IPS-NIHi7 (cell line): ENCODE measurements around the gene SPECC1L.

ENCODE experiments used
- DNase-seq: peaks from one replicate; pipeline ENCODE4 v3.0.0; 2012; ENCODE audit warnings: mixed read lengths; ENCODE audit errors: extremely low spot score

SPECC1L gene

DNA sequence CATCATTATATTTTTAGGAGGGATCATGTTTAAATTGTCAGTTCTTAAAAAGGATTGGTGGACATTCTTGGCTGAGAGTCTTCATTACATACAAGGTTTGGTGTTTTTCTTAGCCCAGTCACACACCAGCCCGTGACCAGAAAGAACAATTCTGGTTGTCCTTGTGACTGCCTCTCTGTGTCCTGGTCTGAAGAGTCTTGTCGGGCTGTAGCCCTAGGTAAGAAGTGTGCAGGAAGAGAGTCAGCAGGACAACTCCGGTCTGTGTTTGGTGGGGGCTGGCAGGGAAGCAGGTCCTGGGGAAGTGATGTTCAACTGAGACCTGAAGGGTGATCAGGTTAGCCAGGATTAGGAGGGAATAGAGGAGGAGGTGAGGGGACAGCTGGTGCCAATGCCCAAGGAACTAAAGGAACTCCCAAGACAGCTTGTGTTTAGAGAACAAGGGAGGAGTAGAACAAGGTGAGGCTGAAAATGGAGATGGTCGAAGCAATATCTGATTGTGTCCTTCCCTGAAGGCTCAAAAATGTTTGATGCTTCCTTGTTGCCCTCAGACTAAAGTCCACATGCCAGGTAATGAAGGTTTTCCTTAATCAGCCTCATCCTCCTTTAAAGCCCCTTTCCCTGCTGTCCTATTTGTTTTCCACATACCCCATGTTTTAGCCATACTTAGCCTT, 91.5 kb downstream of the SPECC1L start:
- no peak for DNase-seq

DNA sequence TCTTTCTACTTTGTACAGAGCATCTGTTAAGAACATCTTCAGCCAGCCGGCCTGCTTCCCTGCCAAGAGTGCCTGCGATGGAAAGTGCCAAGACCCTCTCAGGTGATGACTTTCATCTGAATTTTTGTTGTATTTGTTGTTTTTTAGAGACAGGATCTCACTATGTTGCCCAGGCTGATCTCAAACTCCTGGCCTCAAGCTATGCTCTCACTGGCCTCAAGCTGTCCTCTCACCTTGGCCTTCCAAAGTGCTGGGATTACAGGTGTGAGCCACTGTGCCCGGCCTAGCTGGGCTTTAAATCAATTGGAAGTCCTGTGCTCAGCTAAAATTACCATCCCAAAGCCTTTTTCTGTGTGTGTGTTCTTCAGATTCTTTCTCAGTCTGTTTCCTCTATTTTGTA, 92.6 kb downstream of the SPECC1L start:
- DNase-seq, result no peak

DNA sequence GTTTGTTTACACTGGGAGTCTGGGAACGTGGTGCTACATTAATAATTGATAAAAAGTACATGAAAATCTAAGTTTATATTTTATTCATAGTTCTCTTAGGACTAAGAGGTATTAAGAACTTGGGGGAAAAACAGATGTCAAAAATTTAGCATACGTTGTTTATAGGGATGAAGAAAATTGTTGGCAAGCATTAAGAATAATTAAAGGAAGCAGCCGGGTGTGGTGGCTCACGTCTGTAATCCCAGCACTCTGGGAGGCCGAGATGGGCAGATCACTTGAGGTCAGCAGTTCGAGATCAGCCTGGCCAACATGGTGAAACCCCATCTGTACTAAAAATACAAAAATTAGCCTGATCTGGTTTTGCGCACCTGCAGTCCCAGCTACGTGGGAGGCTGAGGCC, 96.1 kb downstream of the SPECC1L start:
- no peak for DNase-seq

DNA sequence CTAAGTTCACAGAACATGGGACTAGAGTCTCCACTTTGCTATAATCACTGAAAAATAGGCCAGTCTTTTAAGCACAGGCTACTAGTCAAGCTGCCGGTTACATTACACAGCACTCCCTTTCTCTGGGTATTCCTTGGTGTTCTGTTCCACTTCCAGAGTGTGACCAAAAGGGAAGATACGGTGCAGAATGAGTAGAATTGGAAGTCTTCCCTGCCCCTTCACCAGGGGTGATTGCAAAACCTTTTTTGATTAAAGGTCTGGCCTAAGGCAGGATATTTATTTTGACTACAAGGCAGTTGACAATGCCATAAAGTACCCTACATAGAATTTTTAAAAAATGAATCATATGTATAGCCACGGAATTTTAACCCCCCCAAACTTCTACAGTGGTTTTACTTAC, 97.2 kb downstream of the SPECC1L start:
- no peak for DNase-seq

DNA sequence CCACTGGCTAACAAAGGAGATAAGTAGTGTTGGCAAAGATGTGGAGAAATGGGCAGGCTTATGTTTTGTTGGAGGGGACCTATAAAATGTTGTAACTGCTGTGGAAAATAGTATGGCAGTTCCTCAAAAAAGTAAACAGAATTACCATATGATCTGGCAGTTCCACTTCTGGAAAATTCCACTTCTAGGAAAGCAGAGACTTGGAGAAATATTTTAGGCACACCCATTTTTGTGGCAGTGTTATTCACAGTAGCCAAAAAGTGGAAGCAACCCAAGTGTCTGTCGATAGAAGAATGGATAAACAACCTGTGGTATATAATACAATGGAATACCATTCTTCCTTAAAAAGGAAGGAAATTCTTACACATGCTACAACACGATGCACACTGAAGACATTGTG, 99.8 kb downstream of the SPECC1L start:
- no peak for DNase-seq

DNA sequence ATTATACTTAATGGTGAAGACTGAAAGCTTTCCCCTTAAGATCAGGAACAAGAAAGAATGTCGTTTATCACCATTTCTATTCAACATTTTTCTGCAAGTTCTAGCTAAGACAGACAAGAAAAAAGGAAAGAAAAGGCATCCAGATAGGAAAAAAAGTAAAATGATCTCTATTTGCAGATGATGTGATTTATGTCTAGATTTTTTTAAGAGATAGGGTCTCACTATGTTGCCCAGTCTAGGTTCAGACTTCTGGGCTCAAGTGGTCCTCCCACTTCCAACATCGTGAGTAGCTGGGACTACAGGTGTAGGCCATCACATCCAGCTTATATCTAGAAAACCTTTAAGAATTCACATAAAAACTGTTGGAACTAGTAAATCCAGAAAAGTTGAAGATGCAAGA, 105.4 kb downstream of the SPECC1L start:
- DNase-seq, result no peak

DNA sequence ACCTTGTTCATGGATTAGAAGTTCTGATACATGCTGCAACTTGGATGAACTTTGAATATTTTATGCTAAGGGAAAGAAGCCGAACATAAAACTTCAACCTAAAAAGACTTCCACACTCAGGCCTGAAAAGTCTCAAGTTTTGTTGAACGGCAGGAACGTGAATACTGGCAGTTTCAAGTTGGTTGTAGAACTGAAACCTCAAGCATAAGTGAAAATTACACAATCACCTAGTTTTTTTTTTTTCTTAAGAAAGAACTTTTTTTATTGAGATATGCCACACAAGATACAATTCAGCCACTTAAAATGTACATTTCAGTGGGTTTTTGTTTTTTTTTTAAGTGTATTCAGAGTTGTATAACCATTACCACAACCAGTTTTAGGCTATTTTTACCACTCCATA, 106.0 kb downstream of the SPECC1L start:
- no peak for DNase-seq

DNA sequence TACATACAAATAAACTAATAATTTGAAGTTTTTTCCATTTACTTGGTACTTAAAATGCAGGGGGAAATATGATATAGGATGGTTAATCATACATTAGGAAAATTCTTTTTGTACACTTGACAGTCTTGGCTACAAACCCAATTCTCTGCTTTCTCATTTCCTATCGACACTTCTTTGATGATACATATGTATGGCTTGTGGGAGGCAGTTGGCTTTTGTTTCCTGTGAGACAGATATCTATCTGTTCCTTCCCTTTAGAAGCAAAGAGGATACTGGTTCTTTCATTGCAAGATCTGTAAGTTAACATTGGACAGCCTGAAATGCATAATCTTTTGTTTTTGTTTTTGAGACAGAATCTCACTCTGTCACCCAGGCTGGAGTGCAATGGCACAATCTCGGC, 108.9 kb downstream of the SPECC1L start:
- DNase-seq, result no peak

DNA sequence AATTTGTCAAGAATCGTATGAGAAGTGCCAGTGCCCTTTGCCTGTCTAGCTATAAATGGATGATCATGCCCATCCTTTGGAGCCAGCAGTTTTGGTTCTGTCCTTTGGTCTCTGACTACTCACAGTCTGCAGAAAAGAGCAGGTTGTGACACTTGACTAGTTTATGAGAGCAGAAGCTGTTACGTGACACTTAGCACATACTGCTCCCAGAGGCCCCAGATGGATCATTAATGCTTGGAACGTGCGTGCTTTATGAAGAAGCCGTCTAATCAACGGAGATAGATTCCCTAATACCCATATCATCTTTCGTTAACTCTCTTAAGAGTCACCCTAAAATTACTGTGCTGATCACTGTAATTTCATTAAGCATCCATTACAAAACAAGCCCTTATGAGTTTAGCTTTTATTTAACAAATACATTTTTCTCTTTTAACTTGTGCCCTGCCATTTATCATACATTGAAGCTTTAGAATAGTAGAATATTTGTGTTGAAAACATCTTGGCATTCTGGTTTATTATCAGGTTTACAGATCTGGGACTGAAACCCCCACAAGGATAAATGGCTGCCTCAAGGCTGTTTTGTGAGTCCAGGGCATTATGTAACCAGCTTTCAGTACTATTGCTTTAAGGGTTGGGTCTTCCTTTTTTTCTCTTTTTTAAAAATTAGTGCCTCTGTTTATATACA, 109.7 kb downstream of the SPECC1L start:
- DNase-seq, result no peak

DNA sequence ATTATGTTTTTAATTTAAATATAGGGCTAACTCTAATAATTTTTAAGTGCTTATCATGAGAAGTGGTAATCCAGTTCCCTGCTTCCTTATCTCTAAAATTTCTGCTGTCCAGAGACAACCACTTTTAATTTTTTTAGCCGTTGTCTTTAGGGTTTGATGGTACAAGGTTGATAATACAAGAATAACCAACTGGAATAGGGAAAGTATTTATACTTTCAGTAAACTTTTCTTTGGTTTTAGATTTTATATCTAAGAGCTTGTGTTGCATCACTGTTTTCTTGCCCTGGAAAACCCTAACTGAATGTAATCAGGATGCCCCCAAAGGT, 110.2 kb downstream of the SPECC1L start:
- DNase-seq, result no peak

DNA sequence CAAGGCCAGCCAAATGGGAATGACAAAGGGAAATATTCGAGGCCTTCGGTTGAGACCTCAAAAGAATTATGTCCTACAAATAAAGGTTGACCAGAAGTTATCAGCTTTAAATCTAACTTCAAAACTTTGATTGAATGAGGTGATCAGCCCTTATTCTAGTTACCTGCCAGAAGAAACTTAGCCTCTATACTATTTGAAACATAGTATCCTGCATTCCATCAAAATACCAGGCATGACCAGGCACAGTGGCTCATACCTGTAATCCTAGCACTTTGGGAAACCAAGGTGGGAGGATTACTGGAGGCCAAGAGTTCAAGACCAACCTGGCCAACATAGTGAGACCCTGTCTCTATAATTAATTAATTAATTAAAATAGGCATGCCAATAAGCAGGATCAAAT, 112.4 kb downstream of the SPECC1L start:
- DNase-seq, result no peak

DNA sequence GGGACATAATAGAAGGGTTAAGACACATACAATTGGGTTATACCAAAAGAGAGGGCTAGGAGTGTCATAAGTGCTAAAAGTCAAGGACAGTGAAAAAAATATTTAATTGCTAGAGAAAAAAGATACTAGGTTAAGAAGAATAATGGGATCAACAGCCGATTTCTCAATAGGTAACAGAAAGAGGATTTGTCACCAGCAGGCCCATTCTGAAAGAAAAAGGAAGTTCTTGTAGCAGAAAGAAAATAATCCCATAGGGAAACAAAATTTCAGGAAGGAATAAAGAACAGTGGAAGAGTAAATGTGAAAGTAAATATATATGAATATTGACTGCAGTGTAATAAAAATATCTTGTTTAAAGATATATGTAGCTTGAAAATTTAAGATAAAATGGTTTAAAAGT, 113.5 kb downstream of the SPECC1L start:
- DNase-seq, result no peak

DNA sequence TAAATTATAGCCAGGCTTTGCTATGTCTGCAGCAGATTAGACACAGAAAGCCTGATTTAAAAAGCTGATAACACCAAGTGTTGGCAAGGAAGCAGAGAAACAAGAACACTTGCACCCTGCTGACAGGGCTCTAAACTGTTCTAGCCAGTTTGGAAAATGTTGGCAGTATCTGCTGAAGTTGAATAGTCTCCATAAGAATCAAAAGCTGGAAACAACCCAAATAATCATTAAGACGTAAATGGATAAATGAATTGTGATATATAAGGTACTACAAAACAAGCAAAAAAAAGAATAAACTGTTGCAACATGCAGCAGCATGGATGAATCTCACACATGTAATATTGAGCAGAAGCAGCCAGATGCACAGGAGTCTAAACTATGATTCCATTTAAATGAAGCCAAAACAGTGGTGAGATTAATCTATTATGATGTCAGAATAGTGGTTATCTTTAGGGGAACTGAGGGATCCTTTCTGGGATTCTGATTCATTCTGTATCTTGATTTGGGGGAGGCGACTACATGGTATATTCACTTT, 116.4 kb downstream of the SPECC1L start:
- DNase-seq, result no peak

DNA sequence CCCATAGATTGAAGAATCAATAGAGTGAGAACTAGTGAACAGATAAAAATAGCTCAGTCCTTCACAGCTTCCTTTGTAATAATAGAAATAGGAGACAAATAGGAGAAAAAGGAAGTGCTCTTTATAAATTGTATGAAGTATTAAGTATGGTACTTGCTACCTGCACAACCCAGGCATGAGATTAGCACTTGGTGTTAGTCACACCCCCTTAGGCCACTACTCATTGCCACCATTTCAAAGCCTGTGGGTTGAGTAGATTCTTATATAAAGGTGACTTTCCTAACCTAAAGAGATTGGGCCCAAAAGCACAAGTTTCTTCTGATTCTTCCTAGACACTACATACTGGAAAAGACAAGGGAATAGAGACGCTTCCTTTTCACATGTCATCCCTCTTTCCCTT, 119.0 kb downstream of the SPECC1L start:
- DNase-seq, result no peak

DNA sequence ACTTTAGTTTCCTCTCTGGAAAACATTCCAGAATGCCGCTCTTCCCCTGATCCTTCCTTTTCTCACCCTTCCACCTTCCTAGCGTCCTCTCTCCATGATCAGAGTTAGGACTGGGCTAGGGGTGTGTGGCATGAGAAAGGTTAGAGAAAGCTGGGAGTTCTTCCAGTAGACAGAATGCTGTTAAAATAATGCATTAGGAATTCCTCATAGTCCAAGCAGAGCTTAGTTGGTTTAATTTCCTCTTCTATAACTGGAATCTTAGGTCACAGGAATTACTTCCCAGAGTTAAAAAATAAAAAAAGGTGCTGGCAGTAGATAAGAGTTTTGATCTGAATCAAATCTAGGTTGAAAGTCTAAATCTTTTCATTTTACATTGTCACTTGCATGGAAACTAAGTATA, 119.5 kb downstream of the SPECC1L start:
- no peak for DNase-seq

DNA sequence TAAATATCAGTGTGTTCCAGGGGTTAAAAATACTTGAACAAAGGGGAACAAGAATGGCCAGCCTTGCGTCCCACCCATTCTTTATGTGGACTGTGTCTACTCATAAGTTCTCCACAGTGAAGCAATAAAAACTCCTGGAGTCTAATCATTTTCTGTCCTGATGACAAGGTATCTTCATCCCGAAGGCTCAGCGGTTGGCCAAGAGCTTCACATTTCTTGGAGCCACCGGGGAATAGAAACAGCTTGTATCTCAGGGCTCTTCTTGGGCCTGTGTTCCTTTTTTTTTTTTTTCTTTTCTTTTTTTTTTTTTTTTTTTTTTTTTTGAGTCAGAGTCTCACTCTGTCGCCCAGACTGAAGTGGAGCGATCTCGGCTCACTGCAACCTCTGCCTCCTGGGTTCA, 119.9 kb downstream of the SPECC1L start:
- no peak for DNase-seq

DNA sequence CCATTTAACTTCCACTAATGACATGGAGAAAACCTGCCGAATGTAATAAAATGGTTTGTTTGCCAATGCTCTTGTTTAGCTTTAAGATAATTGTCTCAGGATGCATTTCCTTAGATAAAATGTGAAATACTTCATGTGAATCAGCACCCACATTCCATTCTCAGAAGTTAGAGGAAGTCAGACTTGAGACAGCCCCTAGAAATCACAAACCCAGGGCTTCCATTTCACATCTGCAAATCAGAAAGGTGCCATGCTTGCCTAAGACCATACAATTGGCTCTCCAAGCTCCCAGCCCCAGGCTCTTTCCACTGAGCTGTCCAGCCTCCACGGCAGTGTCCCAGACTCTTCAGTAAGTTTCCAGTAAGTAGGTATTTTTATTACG, 121.2 kb downstream of the SPECC1L start:
- no peak for DNase-seq

DNA sequence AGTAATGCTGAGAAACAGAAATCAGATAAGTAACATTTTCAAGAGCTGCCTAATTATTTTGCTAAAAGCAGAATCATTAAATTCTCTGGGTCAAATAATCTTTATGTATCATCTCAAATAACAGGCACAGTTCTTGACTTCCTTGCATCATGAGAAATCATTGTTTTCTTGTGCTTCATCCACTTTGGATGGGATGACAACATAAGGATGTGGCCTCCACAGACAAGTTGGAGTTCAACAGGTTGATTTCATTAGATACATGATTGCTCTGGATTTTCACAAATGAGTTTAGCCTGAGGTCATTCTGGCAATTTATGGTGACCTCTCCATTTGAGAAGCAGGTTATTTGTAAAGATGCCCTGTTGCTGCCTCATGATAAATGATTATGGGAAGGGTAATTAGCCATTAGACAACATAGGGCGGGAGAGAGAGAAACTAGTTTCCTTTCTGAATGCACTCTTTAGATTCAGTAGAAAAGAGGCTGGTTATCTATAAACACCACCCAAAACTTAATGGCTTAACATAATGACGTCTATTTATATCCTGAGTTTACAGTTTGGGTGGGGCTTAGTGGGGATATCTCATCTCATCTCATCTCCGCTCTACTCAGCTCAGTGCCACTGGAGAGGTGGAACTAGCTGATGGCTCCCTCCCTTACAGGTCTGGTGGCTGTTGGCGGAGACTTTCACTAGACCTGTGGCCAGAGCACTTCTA, 121.7 kb downstream of the SPECC1L start:
- DNase-seq, result no peak

DNA sequence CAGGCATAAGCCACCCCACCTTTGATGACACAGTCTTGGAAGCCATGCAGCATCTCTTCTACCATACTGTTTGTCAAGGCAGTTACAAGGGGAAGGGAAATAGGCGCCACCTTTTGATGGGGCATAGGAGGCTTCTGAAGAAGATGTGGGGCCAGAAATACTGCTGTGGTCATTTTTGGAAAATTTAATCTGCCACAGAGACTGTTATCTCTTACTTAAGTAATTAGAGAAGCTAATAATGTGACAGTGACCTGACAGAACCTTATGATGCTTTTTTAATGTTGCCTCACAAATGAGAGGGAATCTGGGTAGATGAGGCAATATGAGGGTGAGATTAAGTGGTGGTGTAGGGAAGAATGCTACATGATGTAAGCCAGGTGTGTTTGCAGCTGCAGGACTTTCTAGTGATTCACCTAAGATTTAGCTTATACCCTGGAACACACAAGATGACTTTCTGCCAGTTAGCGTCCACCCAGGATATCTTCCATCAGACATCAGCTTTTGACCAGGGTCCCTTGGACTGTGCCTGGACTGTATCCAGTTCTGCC, 122.5 kb downstream of the SPECC1L start:
- no peak for DNase-seq

DNA sequence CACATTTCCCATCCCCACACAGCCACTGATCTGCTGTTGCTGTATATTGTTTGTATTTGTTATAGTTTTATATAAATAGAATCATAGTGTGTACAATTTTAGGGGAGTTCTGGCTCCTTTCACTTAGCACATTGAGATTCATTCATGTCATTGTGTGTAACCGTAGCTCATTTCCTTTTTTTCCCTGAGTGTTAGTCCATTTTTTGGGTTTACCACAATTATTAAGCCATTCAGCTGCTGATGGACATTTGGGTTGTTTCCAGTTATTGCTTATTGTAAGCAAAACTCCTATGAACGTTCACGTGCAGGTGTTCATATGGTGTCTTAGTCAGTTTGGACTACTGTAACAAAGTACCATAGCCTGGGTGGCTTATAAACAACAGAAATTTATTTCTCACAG, 123.2 kb downstream of the SPECC1L start:
- DNase-seq, result no peak

DNA sequence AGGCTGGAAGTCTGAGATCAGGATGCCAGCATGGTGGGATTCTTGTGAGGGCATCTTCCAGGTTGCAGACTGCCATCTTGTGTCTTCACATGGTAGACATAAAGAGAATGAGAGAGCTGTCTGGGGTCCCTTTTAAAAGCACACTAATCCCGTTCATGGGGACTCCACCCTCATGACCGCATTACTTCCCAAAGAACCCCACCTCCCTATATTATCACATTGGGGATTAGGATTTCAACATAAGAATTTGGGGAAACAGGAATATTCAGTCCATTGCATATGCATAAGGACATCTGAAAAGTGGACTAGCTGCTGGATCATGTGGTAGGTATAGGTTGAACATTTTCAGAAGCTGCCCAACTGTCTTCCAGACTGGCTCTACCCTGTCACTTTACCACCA, 123.6 kb downstream of the SPECC1L start:
- DNase-seq, result no peak

DNA sequence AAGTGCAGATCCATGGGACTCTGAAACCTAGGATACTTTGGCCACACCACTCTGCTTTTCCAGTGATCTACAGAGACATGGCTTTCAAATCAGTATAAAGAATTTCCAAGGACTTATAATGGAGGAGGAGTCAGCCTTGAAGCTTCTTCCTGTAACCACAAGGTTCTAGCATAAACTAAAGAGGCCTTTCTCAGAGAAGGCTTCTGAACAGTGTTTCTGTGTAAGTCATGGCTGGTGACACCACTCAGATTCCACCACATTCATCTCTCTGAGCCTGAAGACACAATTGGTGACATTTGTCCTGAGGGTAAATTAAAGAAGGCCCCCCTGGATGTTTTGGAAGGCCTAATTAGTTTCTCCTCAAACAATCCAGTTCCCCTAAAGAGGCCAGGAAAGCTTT, 127.8 kb downstream of the SPECC1L start:
- DNase-seq, result no peak
